ENCODE data around the gene TAS2R46. TPM values are rescaled to one million over a fixed set of nuclear protein-coding genes. Genes with fewer than 3 reads are reported as not detected.
"Not testable (repeated sequence)": the region's sequence is repeated elsewhere in the genome, so short reads cannot be mapped to it uniquely, and the experiment has no call there.

The TAS2R46 gene
- total and polyA plus RNA-seq, 7 donors = 0.04 to 0.51 (median 0.23) TPM; not detected in 3

- no peaks in the 10 kb centered on the region for H3K27me3 ChIP-seq (ENCODE audit: insufficient read depth in 3 of 3, low read length in 2 of 3)
- no peak for TF ChIP-seq CTCF (IDR thresholded peaks at IDR 0.05)
- DNase-seq (no peak), ATAC-seq (no peak)
- no peak overlapping the region for H3K27ac ChIP-seq
- 39 to 60% (median 53%) methylated on average over 2 of the region's 2 CpGs for WGBS, 3 donors
- intact Hi-C loops (cut with DNase I) = no loop called here
- no peaks in the 10 kb centered on the region for H3K4me1 ChIP-seq
- H3K4me3 ChIP-seq = no peak overlapping the region
- H3K36me3 ChIP-seq (ENCODE audit: insufficient read depth in 1 of 2, low read depth in 1 of 2) = peaks cover 0 to 7% of the 10 kb centered on the region in 2 donors
- H3K9me3 ChIP-seq = no peaks in the 10 kb centered on the region
Observed at GRCh38 chr12:11105546-11105945, 43.5 kb upstream of the TAS2R46 start.

GRCh38 chr12:11094910-11095309 is 32.8 kb upstream of the TAS2R46 start:
- H3K27ac ChIP-seq; H3K9me3 ChIP-seq; intact Hi-C loops (cut with DNase I); H3K27me3 ChIP-seq (ENCODE audit: insufficient read depth in 3 of 3, low read length in 2 of 3); H3K36me3 ChIP-seq (ENCODE audit: insufficient read depth in 1 of 2, low read depth in 1 of 2); DNase-seq; H3K4me3 ChIP-seq; H3K4me1 ChIP-seq; ATAC-seq: not testable (repeated sequence)
- no CpG with 5 or more reads among the region's 2 CpGs for WGBS, 3 donors

DNA sequence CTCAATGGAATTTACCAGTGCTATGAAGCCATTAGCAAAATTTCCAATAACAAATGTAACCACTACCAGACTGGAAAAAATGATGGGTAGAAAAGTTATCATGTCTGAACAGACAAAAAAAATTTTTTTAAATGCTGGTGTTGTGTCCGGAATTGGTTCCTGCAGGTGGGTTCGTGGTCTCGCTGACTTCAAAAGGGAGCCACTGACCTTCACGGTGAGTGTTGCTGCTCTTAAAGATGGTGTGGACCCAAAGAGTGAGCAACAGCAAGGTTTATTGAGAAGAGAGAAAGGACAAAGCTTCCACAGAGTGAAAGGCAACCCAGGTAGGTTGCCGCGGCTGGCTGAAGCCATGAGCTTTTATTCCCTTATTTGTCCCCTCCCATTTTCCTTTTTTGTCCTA is 30.0 kb upstream of the TAS2R46 start, which contains the start of gene TAS2R43:
Gene TAS2R43 (minus strand): TSS at position 186 of the 400 bp plus-strand sequence. CDS start 84 bp downstream, at position 102.
- 95 to 100% (median 98%) methylated on average over 3 to 6 of the region's 6 CpGs for WGBS, 3 donors
- no peaks in the 10 kb centered on the region for H3K27me3 ChIP-seq (ENCODE audit: insufficient read depth in 3 of 3, low read length in 2 of 3)
- intact Hi-C loops (cut with DNase I) = no loop called here
- H3K36me3 ChIP-seq (ENCODE audit: insufficient read depth in 1 of 2, low read depth in 1 of 2) = no peaks in the 10 kb centered on the region
- no peaks in the 10 kb centered on the region for H3K9me3 ChIP-seq
- DNase-seq (no peak), ATAC-seq (no peak)
- no peaks in the 10 kb centered on the region for H3K4me1 ChIP-seq
- no peak within 1 kb of the TSS for H3K4me3 ChIP-seq
- H3K27ac ChIP-seq = no peak within 1 kb of the TSS
- no peak for TF ChIP-seq CTCF (IDR thresholded peaks at IDR 0.05)

DNA sequence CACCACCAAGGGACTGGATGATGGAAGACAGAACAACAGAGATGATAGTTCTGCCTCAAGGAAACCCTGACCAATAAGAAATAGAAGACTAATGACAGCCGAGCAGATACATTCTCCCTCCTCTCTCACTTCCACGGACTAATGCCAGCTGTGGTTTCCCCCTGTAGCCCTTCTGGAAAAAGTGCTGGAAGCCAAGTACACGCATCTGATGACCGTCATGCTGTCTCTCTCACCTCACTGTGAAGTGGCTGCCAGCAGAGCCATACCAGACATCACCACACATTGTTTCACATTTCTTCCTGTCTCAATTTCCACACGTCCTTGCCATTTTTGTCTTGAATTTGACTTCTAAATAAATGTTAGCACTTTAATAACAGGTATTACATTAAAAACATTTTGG is 27.2 kb upstream of the TAS2R46 start:
- intact Hi-C loops (cut with DNase I) = no loop called here
- H3K36me3 ChIP-seq (ENCODE audit: insufficient read depth in 1 of 2, low read depth in 1 of 2) = no peaks in the 10 kb centered on the region
- no peak for TF ChIP-seq CTCF (IDR thresholded peaks at IDR 0.05)
- WGBS, 3 donors = 0 to 63% (median 46%) methylated on average over 1 to 5 of the region's 5 CpGs
- H3K4me1 ChIP-seq = no peaks in the 10 kb centered on the region
- ATAC-seq (no peak), DNase-seq (no peak)
- no peak overlapping the region for H3K27ac ChIP-seq
- H3K27me3 ChIP-seq (ENCODE audit: insufficient read depth in 3 of 3, low read length in 2 of 3) = no peaks in the 10 kb centered on the region
- H3K4me3 ChIP-seq = no peak overlapping the region
- no peaks in the 10 kb centered on the region for H3K9me3 ChIP-seq

- Histone ChIP-seq H3K4me3 (no peak overlapping the region), H3K9me3 (no peaks in the 10 kb centered on the region), H3K36me3 (ENCODE audit: insufficient read depth in 1 of 2, low read depth in 1 of 2) (no peaks in the 10 kb centered on the region), H3K4me1 (no peaks in the 10 kb centered on the region), H3K27me3 (ENCODE audit: insufficient read depth in 3 of 3, low read length in 2 of 3) (no peaks in the 10 kb centered on the region), H3K27ac (no peak overlapping the region)
- ATAC-seq (no peak), DNase-seq (no peak)
- intact Hi-C loops (cut with DNase I) = no loop called here
- no peak for TF ChIP-seq CTCF (IDR thresholded peaks at IDR 0.05)
- WGBS, 3 donors = 84 to 87% methylated on average over 3 of the region's 3 CpGs; no CpG with 5 or more reads in 1 of the 3 donors
Observed at GRCh38 chr12:11085419-11085818, 23.3 kb upstream of the TAS2R46 start.
